ENCODE results near the gene MSANTD2. TPM values are rescaled to one million over a fixed set of nuclear protein-coding genes. Genes with fewer than 3 reads are reported as not detected.

The MSANTD2 gene
- total RNA-seq, 2 experiments from 2014 or later = 5.8 to 7.3 TPM

DNA sequence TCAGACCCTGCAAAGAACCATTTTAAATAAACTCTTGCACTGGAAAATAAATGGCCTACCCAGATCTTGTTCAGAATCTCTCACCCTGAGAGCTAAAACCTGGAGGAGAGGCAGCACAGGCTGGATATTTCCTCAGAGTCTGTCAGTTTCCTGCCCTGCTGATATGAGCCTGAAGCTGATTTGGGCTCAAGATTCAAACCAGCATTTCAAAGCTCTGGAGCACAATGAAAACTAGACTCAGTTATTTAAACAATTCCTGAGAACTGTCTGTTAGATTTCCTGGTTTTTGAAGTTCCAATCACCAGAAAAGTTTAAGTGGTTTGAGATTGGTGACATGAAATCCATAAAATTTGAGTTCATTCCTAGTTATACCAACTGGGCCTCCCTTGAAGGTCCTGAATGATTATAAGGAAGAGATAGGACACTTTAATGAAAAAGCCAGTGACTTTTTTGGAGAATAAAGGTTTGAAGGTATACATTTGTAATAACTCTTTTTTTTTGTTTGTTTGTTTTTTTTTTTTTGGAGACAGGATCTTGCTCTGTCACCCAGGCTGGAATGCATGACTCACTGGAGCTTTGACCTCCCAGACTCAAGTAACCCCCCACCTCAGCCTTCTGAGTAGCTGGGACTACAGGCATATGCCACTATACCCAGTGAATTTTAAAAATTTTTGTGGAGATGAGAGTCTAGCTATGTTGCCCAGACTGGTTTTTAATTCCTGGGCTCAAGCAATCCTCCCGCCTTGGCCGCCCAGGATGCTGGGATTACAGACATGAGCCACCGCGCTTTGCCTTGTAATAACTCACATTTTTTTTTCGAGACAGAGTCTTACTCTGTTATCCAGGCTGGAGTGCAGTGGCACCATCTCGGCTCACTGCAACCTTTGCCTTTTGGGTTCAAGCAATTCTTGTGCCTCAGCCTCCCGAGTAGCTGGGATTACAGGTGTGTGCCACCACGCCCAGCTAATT, 30.1 kb downstream of the MSANTD2 start:
- Mint-ChIP-seq H3K9me3 (no peaks in the 10 kb centered on the region), H3K27ac (no peak overlapping the region), H3K4me3 (no peak overlapping the region), H3K36me3 (ENCODE audit: low read depth) (peaks cover 5% of the 10 kb centered on the region), H3K27me3 (no peaks in the 10 kb centered on the region), H3K4me1 (ENCODE audit: low read depth) (peaks cover 2% of the 10 kb centered on the region)
- ATAC-seq (no peak), DNase-seq (no peak)
- POLR2A ChIA-PET = interaction anchor here (0.6 kb wide), 1 partner anchor 1551 kb away, joined by 3 read pairs; no protein-coding TSS in a partner anchor
- CTCF ChIA-PET = interaction anchor here (1.0 to 2.8 kb wide), 8 partner anchors 10 to 126 kb away, joined by 3 to 19 read pairs (median 8); no protein-coding TSS in a partner anchor
- intact Hi-C loops (cut with micrococcal nuclease) = no loop called here
- TF ChIP-seq, protein P1, sequence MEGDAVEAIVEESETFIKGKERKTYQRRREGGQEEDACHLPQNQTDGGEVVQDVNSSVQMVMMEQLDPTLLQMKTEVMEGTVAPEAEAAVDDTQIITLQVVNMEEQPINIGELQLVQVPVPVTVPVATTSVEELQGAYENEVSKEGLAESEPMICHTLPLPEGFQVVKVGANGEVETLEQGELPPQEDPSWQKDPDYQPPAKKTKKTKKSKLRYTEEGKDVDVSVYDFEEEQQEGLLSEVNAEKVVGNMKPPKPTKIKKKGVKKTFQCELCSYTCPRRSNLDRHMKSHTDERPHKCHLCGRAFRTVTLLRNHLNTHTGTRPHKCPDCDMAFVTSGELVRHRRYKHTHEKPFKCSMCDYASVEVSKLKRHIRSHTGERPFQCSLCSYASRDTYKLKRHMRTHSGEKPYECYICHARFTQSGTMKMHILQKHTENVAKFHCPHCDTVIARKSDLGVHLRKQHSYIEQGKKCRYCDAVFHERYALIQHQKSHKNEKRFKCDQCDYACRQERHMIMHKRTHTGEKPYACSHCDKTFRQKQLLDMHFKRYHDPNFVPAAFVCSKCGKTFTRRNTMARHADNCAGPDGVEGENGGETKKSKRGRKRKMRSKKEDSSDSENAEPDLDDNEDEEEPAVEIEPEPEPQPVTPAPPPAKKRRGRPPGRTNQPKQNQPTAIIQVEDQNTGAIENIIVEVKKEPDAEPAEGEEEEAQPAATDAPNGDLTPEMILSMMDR (IDR thresholded peaks at IDR 0.05) = no peak

DNA sequence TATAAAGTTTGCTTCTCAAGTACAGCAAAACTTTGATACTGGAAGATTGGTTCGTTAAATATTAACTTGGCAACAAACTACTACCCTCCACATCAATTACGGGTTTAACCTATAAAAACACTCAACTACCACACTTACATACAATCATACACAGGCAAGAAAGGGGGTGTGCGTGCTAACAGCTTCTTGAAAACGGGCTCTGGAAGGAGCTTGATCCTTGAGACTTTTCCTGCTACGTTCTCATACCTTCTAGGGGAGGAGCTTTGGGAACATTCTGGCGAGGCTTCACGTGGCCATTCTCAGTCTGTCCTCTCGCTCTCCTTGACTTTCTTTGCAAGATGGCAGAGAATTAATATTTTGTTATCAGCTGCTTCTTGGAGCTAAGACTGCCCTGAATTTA, 31.3 kb downstream of the MSANTD2 start:
- ChIA-PET CTCF (interaction anchor here (1.3 to 2.8 kb wide), 9 partner anchors 11 to 125 kb away, joined by 3 to 19 read pairs (median 7); no protein-coding TSS in a partner anchor), POLR2A (interaction anchor here (0.6 kb wide), 1 partner anchor 10 kb away, joined by 3 read pairs; no protein-coding TSS in a partner anchor)
- TF ChIP-seq, protein P1 (IDR thresholded peaks at IDR 0.05) = no peak
- Mint-ChIP-seq H3K4me1 (ENCODE audit: low read depth) (peaks cover 2% of the 10 kb centered on the region), H3K27ac (no peak overlapping the region), H3K27me3 (no peaks in the 10 kb centered on the region), H3K36me3 (ENCODE audit: low read depth) (peaks cover 5% of the 10 kb centered on the region), H3K9me3 (no peaks in the 10 kb centered on the region), H3K4me3 (no peak overlapping the region)
- DNase-seq = no peak
- no peak for ATAC-seq
- intact Hi-C loops (cut with micrococcal nuclease) = no loop called here

DNA sequence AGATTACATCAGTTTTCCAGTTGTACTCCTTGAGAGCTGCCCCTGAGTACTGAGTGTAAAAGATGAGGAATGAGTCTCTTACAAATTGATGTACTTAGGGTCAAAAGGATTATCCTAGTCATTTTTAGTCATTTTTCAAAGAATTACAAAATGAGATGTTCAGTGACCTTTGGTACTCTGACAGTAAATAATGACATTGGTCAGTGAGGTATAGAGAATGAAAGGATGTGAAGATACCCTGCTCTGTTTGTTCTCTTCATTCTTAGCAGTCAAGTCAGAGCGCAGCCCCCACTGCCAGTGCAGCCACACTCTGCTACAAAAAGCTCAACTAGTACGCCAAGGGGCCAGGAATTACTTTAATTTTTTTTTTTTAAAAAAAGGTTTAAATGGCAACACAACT, 34.0 kb downstream of the MSANTD2 start:
- Mint-ChIP-seq H3K4me3 (no peak overlapping the region), H3K4me1 (ENCODE audit: low read depth) (peaks cover 10% of the 10 kb centered on the region), H3K27ac (no peak overlapping the region), H3K9me3 (no peaks in the 10 kb centered on the region), H3K36me3 (ENCODE audit: low read depth) (peaks cover 2% of the 10 kb centered on the region), H3K27me3 (peaks cover 5% of the 10 kb centered on the region)
- DNase-seq (no peak), ATAC-seq (no peak)
- TF ChIP-seq, protein P1 (IDR thresholded peaks at IDR 0.05) = no peak
- POLR2A ChIA-PET = interaction anchor here (0.6 to 1.0 kb wide), 3 partner anchors 12 to 33 kb away, joined by 3 to 4 read pairs (median 3); no protein-coding TSS in a partner anchor
- intact Hi-C loops (cut with micrococcal nuclease) = no loop called here
- CTCF ChIA-PET = interaction anchor here (1.0 to 7.2 kb wide), 3 partner anchors 52 to 122 kb away, joined by 3 to 92 read pairs (median 3); no protein-coding TSS in a partner anchor

DNA sequence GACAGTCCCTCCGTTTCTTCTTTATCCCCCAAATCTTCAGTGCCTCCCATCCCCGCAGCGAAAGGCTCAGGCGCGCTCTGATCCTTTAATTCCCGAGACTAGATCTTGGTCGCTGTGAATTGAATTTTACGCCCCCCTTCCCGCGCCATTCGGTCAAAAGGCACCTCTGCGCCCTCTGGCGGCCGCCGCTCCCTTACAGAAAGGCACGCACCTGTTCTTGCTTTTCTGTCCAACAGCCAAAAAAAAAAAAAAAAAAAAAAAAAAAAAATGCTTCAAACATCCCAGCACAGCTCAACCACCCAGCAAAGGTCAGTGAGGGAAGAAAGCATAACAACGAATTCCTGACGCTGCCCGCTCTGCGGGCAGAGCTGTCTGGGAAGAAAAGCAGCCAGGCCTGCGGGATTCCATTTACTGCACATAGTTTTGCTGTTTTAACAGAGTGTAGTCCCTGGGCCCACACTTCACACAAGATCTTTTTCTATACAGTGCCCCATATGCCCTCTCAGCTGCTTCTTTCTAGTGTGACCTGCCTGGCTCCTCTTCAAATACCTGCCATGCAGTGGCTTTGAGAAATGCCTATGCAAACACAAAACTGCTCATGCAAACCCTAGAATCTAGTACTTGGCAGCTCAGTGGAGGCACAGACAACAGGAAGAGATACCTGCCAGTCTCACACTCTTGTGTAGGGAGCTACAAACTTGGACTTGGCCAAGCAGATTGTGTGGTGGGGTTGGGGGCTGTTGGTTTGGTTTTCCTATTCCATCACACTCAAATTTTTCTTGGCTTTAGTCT, 36.9 kb downstream of the MSANTD2 start:
- intact Hi-C loops (cut with micrococcal nuclease) = loop anchor here (1.0 to 5.0 kb wide), 3 partner anchors 34 to 94 kb away; no protein-coding TSS in a partner anchor
- peak; percentile 31 for ATAC-seq
- peaks cover 26% of the 10 kb centered on the region for H3K27me3 Mint-ChIP-seq
- CTCF ChIA-PET = interaction anchor here (0.6 to 7.2 kb wide), 41 partner anchors 10 to 799 kb away, joined by 3 to 92 read pairs (median 4); partner anchors contain the start of genes CCDC15, MSANTD2, NRGN and ROBO3
- peaks cover 22% of the 10 kb centered on the region for H3K4me1 Mint-ChIP-seq (ENCODE audit: low read depth)
- POLR2A ChIA-PET = interaction anchor here (0.9 to 1.1 kb wide), 3 partner anchors 10 to 93 kb away, joined by 3 to 4 read pairs (median 3); no protein-coding TSS in a partner anchor
- H3K4me3 Mint-ChIP-seq = peak overlapping the region; percentile 80
- H3K36me3 Mint-ChIP-seq (ENCODE audit: low read depth) = peaks cover 2% of the 10 kb centered on the region
- H3K27ac Mint-ChIP-seq = no peak overlapping the region
- TF ChIP-seq, protein P1 (IDR thresholded peaks at IDR 0.05) = peak; percentile 71
- peak; percentile 94 for DNase-seq
- H3K9me3 Mint-ChIP-seq = no peaks in the 10 kb centered on the region

Measured in activated CD8-positive, alpha-beta T cell treated with anti-CD3 and anti-CD28 coated beads for 36 hours (primary cell).